Measurements from ENCODE around the gene ATF7IP.
"Not testable (repeated sequence)": the region's sequence is repeated elsewhere in the genome, so short reads cannot be mapped to it uniquely, and the experiment has no call there.

ATF7IP gene

DNA sequence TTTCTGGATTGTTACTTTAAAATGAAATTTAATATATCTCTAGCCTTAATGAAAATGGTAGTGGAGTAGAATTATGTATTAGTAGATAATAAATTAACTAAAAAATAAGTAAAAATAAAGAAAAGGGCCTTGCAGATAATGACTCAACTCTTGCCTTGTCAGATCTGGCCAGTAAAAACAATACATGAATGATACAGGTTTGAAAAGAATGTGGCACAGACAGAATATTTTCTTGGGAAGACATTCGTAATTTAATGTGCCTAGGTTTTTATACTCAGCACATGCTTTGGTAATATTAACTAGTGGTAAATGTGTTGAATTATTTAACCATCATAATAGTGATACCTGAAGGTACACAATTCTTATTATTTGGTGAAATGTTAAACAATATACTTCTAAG is 28.3 kb downstream of the ATF7IP start:
- no peaks in the 10 kb centered on the region for H3K27me3 Mint-ChIP-seq
- no peaks in the 10 kb centered on the region for H3K9me3 Mint-ChIP-seq
- peaks cover 43 to 76% of the 10 kb centered on the region in 2 donors for H3K4me1 Mint-ChIP-seq (ENCODE audit: low read depth in 2 of 2)
- DNase-seq = no peak
- H3K27ac Mint-ChIP-seq = peak overlapping the region; percentile 87 to 94
- ATAC-seq (replicated peaks) = no peak
- H3K4me3 Mint-ChIP-seq = peak overlapping the region; percentile 70 to 87
- H3K36me3 Mint-ChIP-seq (ENCODE audit: insufficient read depth) = peaks cover 33% of the 10 kb centered on the region

DNA sequence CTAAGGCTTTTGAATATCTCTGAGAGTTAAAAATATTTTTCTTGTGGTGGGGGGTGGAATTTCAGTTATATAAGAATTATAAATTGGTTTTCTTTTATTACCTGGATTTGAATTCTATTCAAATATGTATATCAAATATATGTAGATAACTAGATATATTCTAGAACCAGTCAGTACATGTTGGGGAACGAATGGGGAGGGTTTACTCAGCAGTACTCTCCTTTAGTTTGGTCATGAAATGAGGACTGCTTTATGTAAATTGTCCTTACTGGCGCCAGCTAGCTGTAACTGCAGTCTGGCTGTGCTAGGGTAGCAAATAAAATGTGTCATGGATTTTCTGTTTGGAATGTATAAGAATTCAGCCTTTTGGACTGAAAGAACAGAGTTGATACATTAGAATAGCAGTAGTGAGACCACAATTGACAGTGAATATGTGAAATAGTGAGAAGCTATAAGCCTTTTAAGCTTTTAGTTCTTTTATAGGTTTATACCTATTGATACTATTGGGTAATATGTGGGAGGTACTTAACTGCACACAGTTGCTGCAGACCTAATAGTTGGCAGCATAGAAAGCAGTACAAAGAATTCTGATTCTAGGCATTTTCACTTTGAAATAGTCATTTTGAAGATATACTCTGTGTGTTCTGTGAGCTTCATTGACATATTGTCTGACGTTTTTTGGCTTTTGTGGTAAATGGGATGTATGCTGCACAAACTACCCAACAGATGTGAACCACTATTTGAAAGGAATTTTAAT is 29.0 kb downstream of the ATF7IP start:
- no peaks in the 10 kb centered on the region for H3K27me3 Mint-ChIP-seq
- ATAC-seq (replicated peaks) = peak; percentile 56
- peak; percentile 19 to 31 (median 31) for DNase-seq
- H3K9me3 Mint-ChIP-seq = no peaks in the 10 kb centered on the region
- H3K4me1 Mint-ChIP-seq (ENCODE audit: low read depth in 2 of 2) = peaks cover 38 to 75% of the 10 kb centered on the region in 2 donors
- H3K36me3 Mint-ChIP-seq (ENCODE audit: insufficient read depth) = peaks cover 31% of the 10 kb centered on the region
- H3K4me3 Mint-ChIP-seq = peak overlapping the region; percentile 70 to 78
- peak overlapping the region; percentile 87 to 94 for H3K27ac Mint-ChIP-seq

DNA sequence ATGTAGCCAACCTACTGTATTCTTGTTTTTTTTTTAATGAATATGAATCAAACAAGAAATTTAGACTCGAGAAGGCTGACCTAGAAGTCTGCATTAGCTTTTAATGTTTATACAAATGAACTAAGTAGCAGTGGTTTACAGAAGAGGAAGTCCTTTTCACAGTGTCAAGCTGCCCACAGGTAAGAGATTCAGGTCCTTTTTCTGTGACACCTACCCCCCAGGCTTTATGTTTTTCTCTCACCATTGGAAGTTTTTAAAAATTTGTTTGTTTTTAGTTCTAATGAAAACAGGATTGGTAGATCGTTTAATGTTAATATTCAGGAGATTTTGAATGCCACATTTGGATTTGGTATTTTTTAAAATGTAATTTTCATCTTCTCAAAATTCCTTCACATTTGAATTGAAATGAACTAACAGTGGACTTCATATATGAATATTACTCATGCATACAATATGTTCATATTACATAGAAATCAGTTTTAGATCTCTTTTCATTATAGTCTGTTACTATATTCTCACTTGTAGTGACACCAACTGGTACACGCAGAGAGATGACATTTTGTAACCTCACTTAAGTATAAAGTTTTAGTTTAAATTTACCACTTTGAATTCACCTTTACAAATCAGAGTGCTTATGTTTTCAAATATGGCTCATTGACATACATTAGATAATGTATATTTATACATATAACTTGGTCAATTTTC is 29.7 kb downstream of the ATF7IP start:
- Mint-ChIP-seq H3K36me3 (ENCODE audit: insufficient read depth) (peaks cover 31% of the 10 kb centered on the region), H3K4me1 (ENCODE audit: low read depth in 2 of 2) (peaks cover 41 to 77% of the 10 kb centered on the region in 2 donors), H3K27ac (peak overlapping the region; percentile 87 to 94), H3K27me3 (no peaks in the 10 kb centered on the region), H3K4me3 (peak overlapping the region; percentile 70 to 78), H3K9me3 (no peaks in the 10 kb centered on the region)
- ATAC-seq (replicated peaks) = peak; percentile 28
- DNase-seq = no peak

DNA sequence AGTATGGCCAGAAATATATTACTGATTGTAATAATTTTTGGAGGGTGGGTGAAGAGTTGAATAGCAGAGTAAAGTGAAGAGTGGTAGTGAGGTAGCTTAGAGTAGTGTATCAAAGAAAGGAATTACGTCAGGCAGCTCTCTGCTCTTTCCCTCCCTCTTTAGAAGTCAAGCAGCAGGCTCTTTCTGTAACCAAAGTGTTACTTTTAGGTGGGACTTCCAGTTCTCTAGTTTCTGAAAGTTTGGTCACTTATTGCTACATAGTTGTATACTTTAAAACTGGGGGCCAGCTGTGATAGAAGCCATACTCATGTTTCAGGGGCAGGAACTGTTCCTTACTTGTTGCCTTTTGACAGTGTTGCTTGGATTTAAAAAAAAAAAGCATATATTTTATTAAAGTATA is 30.6 kb downstream of the ATF7IP start:
- Mint-ChIP-seq H3K36me3 (ENCODE audit: insufficient read depth) (peaks cover 27% of the 10 kb centered on the region), H3K4me3 (peak overlapping the region; percentile 22 to 92), H3K27ac (peak overlapping the region; percentile 30 to 95), H3K4me1 (ENCODE audit: low read depth in 2 of 2) (peaks cover 41 to 79% of the 10 kb centered on the region in 2 donors), H3K27me3 (no peaks in the 10 kb centered on the region), H3K9me3 (no peaks in the 10 kb centered on the region)
- DNase-seq (peak; percentile 36 to 41 (median 36)), ATAC-seq (replicated peaks) (peak; percentile 79)

DNA sequence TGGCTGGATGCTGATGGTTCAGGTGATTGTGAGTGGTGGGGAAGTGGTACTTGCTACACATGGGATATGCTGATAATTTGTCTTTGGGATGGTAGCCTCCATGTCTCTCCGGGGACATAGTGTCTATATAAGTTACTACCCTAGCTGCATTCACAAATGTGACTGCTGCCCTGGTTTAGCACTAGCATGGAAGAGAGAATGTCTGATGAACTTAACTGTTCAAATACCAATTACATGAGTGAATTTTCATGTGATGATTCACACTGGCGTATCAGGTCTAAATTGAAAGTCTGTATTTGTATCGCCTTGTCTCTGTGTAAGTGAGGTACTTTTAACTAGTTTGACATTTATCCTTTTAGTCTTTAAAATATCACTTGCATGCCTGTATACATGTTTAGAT is 34.4 kb downstream of the ATF7IP start:
- peaks cover 46 to 87% of the 10 kb centered on the region in 2 donors for H3K4me1 Mint-ChIP-seq (ENCODE audit: low read depth in 2 of 2)
- no peaks in the 10 kb centered on the region for H3K27me3 Mint-ChIP-seq
- peaks cover 37% of the 10 kb centered on the region for H3K36me3 Mint-ChIP-seq (ENCODE audit: insufficient read depth)
- ATAC-seq (replicated peaks) (no peak), DNase-seq (no peak)
- H3K9me3 Mint-ChIP-seq = no peaks in the 10 kb centered on the region
- H3K4me3 Mint-ChIP-seq = peak overlapping the region; percentile 79 to 92
- H3K27ac Mint-ChIP-seq = peak overlapping the region; percentile 92 to 95

DNA sequence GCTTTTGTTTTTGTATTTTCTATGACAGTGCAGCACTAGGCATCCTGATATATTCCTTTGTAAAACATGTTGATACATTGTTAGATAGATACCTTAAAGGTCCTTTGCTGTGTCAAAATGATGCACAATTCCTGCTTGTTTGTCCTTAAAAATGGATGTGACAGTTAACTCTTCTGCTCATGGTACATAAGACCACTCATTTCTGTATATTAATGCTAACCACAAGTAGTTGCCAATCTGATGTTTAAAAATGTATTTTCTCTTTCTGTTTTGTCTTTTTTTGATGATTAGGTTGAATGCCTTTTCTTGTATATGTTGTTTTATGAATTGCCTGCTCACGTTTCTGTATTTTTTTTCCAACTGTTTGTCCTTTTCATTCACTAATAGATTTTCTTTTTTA is 35.1 kb downstream of the ATF7IP start:
- Mint-ChIP-seq H3K4me1 (ENCODE audit: low read depth in 2 of 2) (peaks cover 44 to 84% of the 10 kb centered on the region in 2 donors), H3K27me3 (no peaks in the 10 kb centered on the region), H3K27ac (peak overlapping the region; percentile 92 to 95), H3K36me3 (ENCODE audit: insufficient read depth) (peaks cover 41% of the 10 kb centered on the region), H3K4me3 (peak overlapping the region; percentile 79 to 92), H3K9me3 (no peaks in the 10 kb centered on the region)
- DNase-seq (no peak), ATAC-seq (replicated peaks) (no peak)

DNA sequence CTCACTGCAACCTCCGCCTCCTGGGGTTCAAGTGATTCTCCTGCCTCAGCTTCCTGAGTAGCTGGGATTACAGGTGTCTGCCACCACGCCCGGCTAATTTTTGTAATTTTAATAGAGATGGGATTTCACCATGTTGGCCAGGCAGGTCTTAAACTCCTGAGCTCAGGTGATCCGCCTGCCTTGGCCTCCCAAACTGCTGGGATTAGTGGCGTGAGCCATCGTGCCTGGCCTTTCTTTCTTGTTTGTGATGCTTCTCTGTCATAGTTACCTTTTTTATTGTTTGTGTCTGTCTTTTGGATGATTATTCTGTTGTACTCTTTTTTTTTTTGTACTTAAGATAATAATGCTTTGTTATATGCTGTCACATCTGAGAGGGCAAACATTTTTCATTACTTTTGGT is 35.8 kb downstream of the ATF7IP start:
- H3K27me3 Mint-ChIP-seq; H3K9me3 Mint-ChIP-seq; DNase-seq; ATAC-seq (replicated peaks): not testable (repeated sequence)
- Mint-ChIP-seq H3K36me3 (ENCODE audit: insufficient read depth) (peaks cover 35% of the 10 kb centered on the region), H3K4me3 (peak overlapping the region; percentile 79 to 92), H3K27ac (peak overlapping the region; percentile 92 to 95), H3K4me1 (ENCODE audit: low read depth in 2 of 2) (peaks cover 42 to 81% of the 10 kb centered on the region in 2 donors)

DNA sequence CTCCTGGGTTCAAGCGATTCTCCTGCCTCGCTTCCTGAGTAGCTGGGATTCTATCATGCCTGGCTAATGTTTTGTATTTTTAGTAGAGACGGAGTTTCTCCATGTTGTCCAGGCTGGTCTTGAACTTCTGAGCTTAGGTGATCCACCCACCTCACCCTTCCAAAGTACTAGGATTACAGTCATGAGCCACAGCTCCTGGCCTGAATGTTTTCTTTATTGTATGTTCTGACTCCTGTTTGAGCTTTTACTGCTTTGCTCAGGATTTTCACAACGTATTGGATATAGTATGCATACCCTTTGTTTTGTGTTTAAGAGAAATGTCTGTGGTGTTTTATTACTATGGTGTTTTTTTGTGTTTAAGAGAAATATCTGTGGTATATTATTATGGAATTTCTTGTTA is 37.2 kb downstream of the ATF7IP start:
- H3K9me3 Mint-ChIP-seq = no peaks in the 10 kb centered on the region
- H3K4me3 Mint-ChIP-seq = peak overlapping the region; percentile 79 to 92
- peaks cover 30% of the 10 kb centered on the region for H3K36me3 Mint-ChIP-seq (ENCODE audit: insufficient read depth)
- peak overlapping the region; percentile 92 to 95 for H3K27ac Mint-ChIP-seq
- H3K27me3 Mint-ChIP-seq = no peaks in the 10 kb centered on the region
- DNase-seq = no peak
- no peak for ATAC-seq (replicated peaks)
- peaks cover 32 to 66% of the 10 kb centered on the region in 2 donors for H3K4me1 Mint-ChIP-seq (ENCODE audit: low read depth in 2 of 2)

DNA sequence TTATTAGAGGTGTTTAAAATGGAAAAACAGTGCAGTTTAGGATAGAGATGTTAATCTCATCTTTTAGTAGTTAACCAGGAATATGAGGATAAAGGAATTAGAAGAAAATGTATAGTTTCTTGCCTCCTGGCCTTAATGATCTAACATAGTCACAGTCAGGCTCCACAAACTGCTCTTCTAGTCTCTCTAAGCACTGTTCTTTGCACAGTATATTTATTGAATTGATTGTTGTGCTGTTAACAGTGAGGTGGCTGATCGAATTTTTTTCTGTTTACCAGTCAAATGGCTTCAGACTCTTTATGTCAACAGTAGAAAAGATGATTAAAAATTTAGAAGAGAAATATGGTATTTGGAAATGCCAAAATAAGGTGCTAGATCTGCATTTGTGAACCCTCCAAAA is 37.8 kb downstream of the ATF7IP start:
- Mint-ChIP-seq H3K27me3 (no peaks in the 10 kb centered on the region), H3K4me1 (ENCODE audit: low read depth in 2 of 2) (peaks cover 29 to 64% of the 10 kb centered on the region in 2 donors), H3K9me3 (no peaks in the 10 kb centered on the region), H3K36me3 (ENCODE audit: insufficient read depth) (peaks cover 32% of the 10 kb centered on the region), H3K27ac (peak overlapping the region; percentile 92 to 95), H3K4me3 (peak overlapping the region; percentile 79 to 92)
- ATAC-seq (replicated peaks) (peak; percentile 28), DNase-seq (no peak)

DNA sequence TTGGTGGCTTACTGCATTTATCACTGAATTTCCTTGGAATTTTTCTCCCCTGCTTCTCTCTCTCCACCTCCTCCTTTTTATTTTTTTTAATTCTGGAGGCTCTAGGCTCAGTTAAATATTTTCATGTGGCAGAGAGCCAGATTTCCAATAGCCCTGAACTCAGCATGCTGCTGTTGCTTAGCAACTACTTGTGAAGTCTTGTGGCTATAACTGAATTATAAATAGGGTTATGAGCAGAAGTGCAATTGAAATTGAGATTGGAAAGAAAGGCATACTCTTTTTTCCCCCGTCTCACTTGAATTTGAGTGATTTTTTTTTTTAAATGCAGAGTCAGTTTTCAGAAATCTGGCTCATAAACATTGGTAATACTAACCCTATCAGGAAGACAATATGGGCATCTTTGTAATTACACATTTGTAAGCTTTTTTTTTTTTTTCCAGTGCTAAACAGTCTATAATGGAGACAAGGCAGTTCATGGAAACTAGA is 38.3 kb downstream of the ATF7IP start:
- peaks cover 31 to 62% of the 10 kb centered on the region in 2 donors for H3K4me1 Mint-ChIP-seq (ENCODE audit: low read depth in 2 of 2)
- peak; percentile 35 to 38 (median 35) for DNase-seq

DNA sequence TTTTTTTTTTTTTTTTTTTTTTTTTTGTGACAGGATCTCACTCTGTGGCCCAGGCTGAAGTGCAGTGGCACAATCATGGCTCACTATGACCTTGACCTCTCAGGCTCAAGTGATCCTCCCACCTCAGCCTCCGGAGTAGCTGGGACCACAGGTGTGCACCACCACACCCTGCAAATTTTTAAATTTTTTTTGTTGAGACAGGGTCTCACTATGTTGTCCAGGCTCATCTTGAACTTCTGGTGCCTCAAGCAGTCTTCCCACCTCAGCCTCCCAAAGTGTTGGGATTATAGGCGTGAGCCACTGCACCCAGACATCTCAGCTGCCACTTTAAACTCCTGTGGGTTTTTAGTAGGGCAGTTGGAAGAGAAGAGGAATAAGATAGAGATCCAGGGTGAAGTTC is 39.9 kb downstream of the ATF7IP start:
- peak overlapping the region; percentile 92 to 95 for H3K27ac Mint-ChIP-seq
- H3K36me3 Mint-ChIP-seq (ENCODE audit: insufficient read depth) = peaks cover 34% of the 10 kb centered on the region
- peaks cover 29 to 60% of the 10 kb centered on the region in 2 donors for H3K4me1 Mint-ChIP-seq (ENCODE audit: low read depth in 2 of 2)
- not testable (repeated sequence) for ATAC-seq (replicated peaks); H3K27me3 Mint-ChIP-seq; DNase-seq; H3K9me3 Mint-ChIP-seq
- peak overlapping the region; percentile 37 to 92 for H3K4me3 Mint-ChIP-seq

More for the DNA sequence above, 38.3 kb downstream of the ATF7IP start:
- Mint-ChIP-seq H3K4me3 (peak overlapping the region; percentile 79 to 92), H3K9me3 (no peaks in the 10 kb centered on the region), H3K36me3 (ENCODE audit: insufficient read depth) (peaks cover 34% of the 10 kb centered on the region), H3K27me3 (no peaks in the 10 kb centered on the region), H3K27ac (peak overlapping the region; percentile 92 to 95)
- ATAC-seq (replicated peaks) = peak; percentile 83

DNA sequence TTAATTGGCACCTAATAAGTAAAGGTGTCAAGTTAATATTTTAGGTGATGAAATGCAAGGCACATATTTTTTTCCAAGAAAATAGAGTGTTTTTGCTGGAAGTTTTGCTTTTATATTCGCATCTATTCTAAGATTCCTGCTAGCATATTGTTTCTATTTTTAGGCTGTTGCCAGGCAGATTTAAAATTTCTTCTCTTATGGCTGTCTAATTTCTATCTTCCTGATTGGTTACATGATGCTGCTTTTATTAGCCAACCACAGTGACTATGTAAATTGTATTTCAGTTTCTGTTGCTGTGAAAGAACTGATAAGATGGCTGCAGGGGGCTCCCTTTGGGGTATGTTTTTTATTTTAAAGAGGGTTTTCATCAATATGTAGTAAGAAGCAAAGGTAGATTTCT is 42.7 kb downstream of the ATF7IP start:
- Mint-ChIP-seq H3K27me3 (no peaks in the 10 kb centered on the region), H3K27ac (peak overlapping the region; percentile 49 to 92), H3K4me1 (ENCODE audit: low read depth in 2 of 2) (peaks cover 29 to 53% of the 10 kb centered on the region in 2 donors), H3K9me3 (no peaks in the 10 kb centered on the region), H3K4me3 (peak overlapping the region; percentile 53 to 54), H3K36me3 (ENCODE audit: insufficient read depth) (peaks cover 22% of the 10 kb centered on the region)
- DNase-seq = no peak
- peak; percentile 34 for ATAC-seq (replicated peaks)

DNA sequence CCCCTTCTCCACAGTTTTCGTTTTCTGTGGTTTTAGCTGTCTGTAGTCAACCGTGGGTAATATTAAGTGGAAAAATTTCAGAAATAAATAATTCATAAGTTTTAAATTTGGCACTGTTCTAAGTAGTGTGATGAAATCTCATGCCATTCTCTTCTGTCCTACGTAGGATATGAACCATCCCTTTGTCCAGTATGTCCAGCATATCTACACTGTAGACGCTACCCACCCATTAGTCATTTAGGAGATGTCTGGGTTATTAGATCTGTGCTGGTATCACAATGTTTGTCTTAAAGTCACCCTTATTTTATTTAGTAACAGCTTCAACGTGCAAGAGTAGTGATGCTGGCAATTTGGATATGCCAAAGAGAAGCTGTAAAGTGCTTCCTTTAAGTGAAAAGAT is 44.7 kb downstream of the ATF7IP start:
- peak overlapping the region in 1 of 2 donors; percentile 66 for H3K4me3 Mint-ChIP-seq

More for the DNA sequence above, 44.7 kb downstream of the ATF7IP start:
- peaks cover 9% of the 10 kb centered on the region for H3K36me3 Mint-ChIP-seq (ENCODE audit: insufficient read depth)
- peaks cover 29 to 50% of the 10 kb centered on the region in 2 donors for H3K4me1 Mint-ChIP-seq (ENCODE audit: low read depth in 2 of 2)
- no peaks in the 10 kb centered on the region for H3K27me3 Mint-ChIP-seq
- no peak for DNase-seq
- no peak for ATAC-seq (replicated peaks)
- H3K9me3 Mint-ChIP-seq = no peaks in the 10 kb centered on the region
- peak overlapping the region in 1 of 2 donors; percentile 92 for H3K27ac Mint-ChIP-seq

Measured in effector memory CD8-positive, alpha-beta T cell (primary cell).